K562 (cell line): ENCODE results near the gene LATS1. TPM values are rescaled to one million over a fixed set of nuclear protein-coding genes. Genes with fewer than 3 reads are reported as not detected.
A peak's percentile ranks its signal among the peaks of the same experiment; 100 is the strongest.

Source experiments
- BDP1 ChIP-seq: IDR thresholded peaks from 3 replicates; pipeline ENCODE4 v1.6.1; 2011; ENCODE audit not compliant: insufficient read length, insufficient read depth
- CHCHD3 ChIP-seq: fragments of 250-450 bp; sonication (Bioruptor Pico); IDR thresholded peaks from 2 replicates; pipeline ENCODE4 v2.1.2; 2022; ENCODE audit warnings: mild to moderate bottlenecking
- CHD1 ChIP-seq: fragments of 200-600 bp; sonication (generic); IDR thresholded peaks from one replicate; pipeline ENCODE4 v1.6.1; 2012; ENCODE audit warnings: mild to moderate bottlenecking, moderate library complexity, low read length, inconsistent platforms
- CREB1 ChIP-seq, 2 experiments: sonication (generic) in 1 of 2; formaldehyde crosslinking in 1 of 2; IDR thresholded peaks; 2 replicates each; pipeline versions ENCODE4 v1.6.1 to v1.8.0; 2012 to 2022; ENCODE audit warnings: inconsistent platforms in 1 of 2, mild to moderate bottlenecking in 1 of 2, missing genetic modification reagents in 1 of 2, moderate library complexity in 1 of 2
- DDX20 ChIP-seq: fragments of 450-650 bp; IDR thresholded peaks from 2 replicates; pipeline ENCODE4 v1.6.1; 2016; ENCODE audit warnings: missing genetic modification characterization, low read depth, mild to moderate bottlenecking, missing compliant biosample characterization, moderate library complexity
- ESRRA ChIP-seq: fragments of 450-650 bp; IDR thresholded peaks from 2 replicates; pipeline ENCODE4 v1.6.1; 2014; ENCODE audit warnings: low read depth, mild to moderate bottlenecking, moderate library complexity, borderline replicate concordance
- FOXK2 ChIP-seq, 2 experiments: fragments of 450-650 bp; IDR thresholded peaks in 1 of 2; conservative IDR thresholded peaks in 1 of 2; 2 replicates each; pipeline ENCODE4 v1.6.1; 2016; ENCODE audit warnings: low read depth in 2 of 2, mild to moderate bottlenecking in 1 of 2
- HLTF ChIP-seq: fragments of 450-650 bp; IDR thresholded peaks from 2 replicates; pipeline ENCODE4 v1.6.1; 2016
- HMG20A ChIP-seq: fragments of 450-650 bp; formaldehyde crosslinking; conservative IDR thresholded peaks from 2 replicates; pipeline ENCODE4 v1.4.0; 2020; ENCODE audit warnings: mild to moderate bottlenecking, mixed read lengths
- HNRNPL ChIP-seq: fragments of 200-400 bp; formaldehyde crosslinking; IDR thresholded peaks from 2 replicates; pipeline ENCODE4 v1.6.1; 2017; ENCODE audit warnings: low read depth, mild to moderate bottlenecking, low read length
- KDM4B ChIP-seq, 2 experiments: fragments of 450-650 bp in 1 of 2; sonication (generic) in 1 of 2; IDR thresholded peaks; 2 replicates each; pipeline ENCODE4 v1.6.1; 2016 to 2017; ENCODE audit warnings: borderline replicate concordance in 2 of 2, antibody characterized with exemption in 1 of 2, low read depth in 1 of 2, mild to moderate bottlenecking in 1 of 2
- MCM5 ChIP-seq: fragments of 450-650 bp; IDR thresholded peaks from 2 replicates; pipeline ENCODE4 v1.6.1; 2016; ENCODE audit warnings: low read depth
- PHB ChIP-seq: fragments of 250-450 bp; sonication (Bioruptor Pico); IDR thresholded peaks from 2 replicates; pipeline ENCODE4 v1.5.0; 2021
- POLR3A ChIP-seq: IDR thresholded peaks from 2 replicates; pipeline ENCODE4 v1.6.1; 2011; ENCODE audit warnings: borderline replicate concordance, mild to moderate bottlenecking, moderate library complexity; ENCODE audit not compliant: insufficient read length, insufficient read depth; ENCODE audit errors: extremely low read depth
- PPARD ChIP-seq: fragments of 250-450 bp; sonication (Bioruptor Pico); IDR thresholded peaks from 2 replicates; pipeline ENCODE4 v1.8.0; 2022; ENCODE audit warnings: inconsistent platforms, mild to moderate bottlenecking, moderate library complexity
- RBM14 ChIP-seq: fragments of 200-400 bp; formaldehyde crosslinking; IDR thresholded peaks from 2 replicates; pipeline ENCODE4 v1.6.1; 2018; ENCODE audit warnings: low read depth, mild to moderate bottlenecking, low read length, moderate library complexity, borderline replicate concordance; ENCODE audit not compliant: insufficient read depth
- RFX1 ChIP-seq: fragments of 450-650 bp; IDR thresholded peaks from 2 replicates; pipeline ENCODE4 v1.6.1; 2016; ENCODE audit warnings: mild to moderate bottlenecking, moderate library complexity
- SMAD1 ChIP-seq: fragments of 150-350 bp; IDR thresholded peaks from 2 replicates; pipeline ENCODE4 v1.6.1; 2014; ENCODE audit warnings: low read length, low read depth; ENCODE audit not compliant: partially characterized antibody
- TAF1 ChIP-seq: IDR thresholded peaks from 2 replicates; pipeline ENCODE4 v1.6.1; 2011; ENCODE audit warnings: mild to moderate bottlenecking, low read length, moderate library complexity; ENCODE audit not compliant: insufficient read depth, control insufficient read depth, severe bottlenecking; ENCODE audit errors: extremely low read depth
- TCF7 ChIP-seq: sonication (generic); IDR thresholded peaks from 2 replicates; pipeline ENCODE4 v1.6.1; 2016; ENCODE audit warnings: antibody characterized with exemption, borderline replicate concordance
- TEAD1 ChIP-seq, 2 experiments: fragments of 450-650 bp in 1 of 2; sonication (generic) in 1 of 2; formaldehyde crosslinking; IDR thresholded peaks; 2 replicates each; pipeline versions ENCODE4 v1.4.0 to v1.8.0; 2020 to 2022; ENCODE audit warnings: mild to moderate bottlenecking in 2 of 2, missing genetic modification reagents in 1 of 2
- ZEB2 ChIP-seq: fragments of 450-650 bp; IDR thresholded peaks from 2 replicates; pipeline ENCODE4 v1.6.1; 2016
- ZNF586 ChIP-seq: fragments of 450-650 bp; formaldehyde crosslinking; conservative IDR thresholded peaks from 2 replicates; pipeline ENCODE4 v1.4.0; 2020; ENCODE audit warnings: mild to moderate bottlenecking, moderate library complexity
- polyA plus RNA-seq, 8 experiments: library from polyadenylated mRNA; depleted of rRNA in 4 of 8; stranded (reverse) in 5 of 8; unstranded in 3 of 8; fragments of >200 nt; fragmentation: Nextera tagmentation in 2 of 8; fragmentation: Illumina TruSeq in 1 of 8; extraction: Ambion mirVana in 2 of 8; extraction: Trizol in 1 of 8; gene quantifications; 2 replicates each; pipeline versions ENCODE4 v1.2.1 to v1.2.3, GENCODE V29; 2011 to 2014; ENCODE audit warnings: inconsistent platforms in 1 of 8, missing spikeins in 1 of 8
- total RNA-seq, 7 experiments: library from RNA; depleted of rRNA in 6 of 7; stranded (reverse); fragments of >200 nt in 6 of 7; fragmentation: Illumina TruSeq in 2 of 7; extraction: Trizol in 2 of 7; gene quantifications; 2 replicates each; pipeline versions ENCODE4 v1.2.1 to v1.2.3, GENCODE V29; 2011 to 2021; ENCODE audit warnings: low replicate concordance in 1 of 7
- TF ChIP-seq, protein P1 (sequence below), 2 experiments: fragments of 450-650 bp; IDR thresholded peaks; 2 replicates each; pipeline ENCODE4 v1.6.1; 2016
- TF ChIP-seq, protein P2 (sequence below): fragments of 250-450 bp; sonication (Bioruptor Pico); IDR thresholded peaks from 2 replicates; pipeline ENCODE4 v1.5.0; 2021

Gene LATS1
- total and polyA plus RNA-seq, 9 of the 15 experiments (the other 6 are each of a cell fraction or from before 2014, with no cell fraction given), result 5.0 to 36.3 (median 18.4) TPM

DNA sequence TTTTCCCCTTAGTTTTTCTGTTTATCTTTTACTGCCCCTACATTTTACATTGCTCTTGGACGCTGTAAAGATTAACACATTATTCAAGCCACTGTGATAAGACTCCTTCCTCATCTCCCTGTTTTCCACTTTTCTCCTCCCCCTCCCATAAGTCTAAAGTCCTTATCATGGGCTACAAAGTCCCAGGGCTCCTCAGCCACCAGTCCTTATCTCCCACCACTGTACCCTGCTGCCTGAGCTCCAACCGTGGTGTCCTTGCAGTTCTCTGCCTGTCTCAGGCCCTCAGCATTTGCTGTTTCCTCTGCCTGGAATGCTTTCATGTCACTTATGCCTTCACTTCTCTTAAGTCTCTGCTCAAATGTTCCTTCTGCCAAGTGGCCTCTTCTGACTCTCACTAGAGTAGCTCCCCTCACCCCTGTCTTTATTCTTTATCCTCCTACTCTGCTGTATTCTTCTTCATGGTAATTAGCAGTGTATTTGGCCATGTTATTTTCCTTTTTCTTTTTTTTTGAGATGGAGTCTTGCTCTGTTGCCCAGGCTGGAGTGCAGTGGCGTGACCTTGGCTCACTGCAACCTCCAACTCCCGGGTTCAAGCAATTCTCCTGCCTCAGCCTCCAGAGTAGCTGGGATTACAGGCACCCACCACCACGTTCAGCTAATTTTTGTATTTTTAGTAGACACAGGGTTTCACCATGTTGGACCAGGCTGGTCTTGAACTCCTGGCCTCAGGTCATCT lies 10.8 kb upstream of the LATS1 start (continued):
- TF ChIP-seq TAF1 (no peak), RBM14 (no peak), ESRRA (peak; percentile 43; the same call in 1 of the 2 replicates), ZEB2 (peak; percentile 61; the same call in 1 of the 2 replicates), MCM5 (no peak), HMG20A (no peak), TEAD1 (CRISPR knock-in tag; IDR thresholded peaks at IDR 0.05) (peak; percentile 75 to 90), RFX1 (no peak), SMAD1 (no peak), FOXK2 (conservative IDR thresholded peaks at IDR 0.05 in 1 of 2, IDR thresholded peaks at IDR 0.05 in 1 of 2; ENCODE audit: low read depth in 2 of 2) (peak; percentile 74 to 76; a peak in 2 of 4 replicates), BDP1 (no peak), PPARD (no peak), ZNF586 (CRISPR knock-in tag) (no peak), CREB1 (IDR thresholded peaks at IDR 0.05) (peak; percentile 35; the same call in 1 of the 2 replicates), CREB1 (CRISPR knock-in tag; IDR thresholded peaks at IDR 0.05) (no peak), HLTF (peak; percentile 95), KDM4B (IDR thresholded peaks at IDR 0.05; ENCODE audit: borderline replicate concordance in 2 of 2, low read depth in 1 of 2) (no peak), TCF7 (peak; percentile 84; the same call in 1 of the 2 replicates), PHB (no peak), HNRNPL (no peak), POLR3A (no peak), CHD1 (no peak), CHCHD3 (CRISPR knock-in tag) (no peak), DDX20 (tag) (no peak)
- TF ChIP-seq, protein P1, sequence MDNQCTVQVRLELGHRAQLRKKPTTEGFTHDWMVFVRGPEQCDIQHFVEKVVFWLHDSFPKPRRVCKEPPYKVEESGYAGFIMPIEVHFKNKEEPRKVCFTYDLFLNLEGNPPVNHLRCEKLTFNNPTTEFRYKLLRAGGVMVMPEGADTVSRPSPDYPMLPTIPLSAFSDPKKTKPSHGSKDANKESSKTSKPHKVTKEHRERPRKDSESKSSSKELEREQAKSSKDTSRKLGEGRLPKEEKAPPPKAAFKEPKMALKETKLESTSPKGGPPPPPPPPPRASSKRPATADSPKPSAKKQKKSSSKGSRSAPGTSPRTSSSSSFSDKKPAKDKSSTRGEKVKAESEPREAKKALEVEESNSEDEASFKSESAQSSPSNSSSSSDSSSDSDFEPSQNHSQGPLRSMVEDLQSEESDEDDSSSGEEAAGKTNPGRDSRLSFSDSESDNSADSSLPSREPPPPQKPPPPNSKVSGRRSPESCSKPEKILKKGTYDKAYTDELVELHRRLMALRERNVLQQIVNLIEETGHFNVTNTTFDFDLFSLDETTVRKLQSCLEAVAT (IDR thresholded peaks at IDR 0.05), result peak; percentile 80 to 88; a peak in 3 of 4 replicates
- TF ChIP-seq, protein P2, sequence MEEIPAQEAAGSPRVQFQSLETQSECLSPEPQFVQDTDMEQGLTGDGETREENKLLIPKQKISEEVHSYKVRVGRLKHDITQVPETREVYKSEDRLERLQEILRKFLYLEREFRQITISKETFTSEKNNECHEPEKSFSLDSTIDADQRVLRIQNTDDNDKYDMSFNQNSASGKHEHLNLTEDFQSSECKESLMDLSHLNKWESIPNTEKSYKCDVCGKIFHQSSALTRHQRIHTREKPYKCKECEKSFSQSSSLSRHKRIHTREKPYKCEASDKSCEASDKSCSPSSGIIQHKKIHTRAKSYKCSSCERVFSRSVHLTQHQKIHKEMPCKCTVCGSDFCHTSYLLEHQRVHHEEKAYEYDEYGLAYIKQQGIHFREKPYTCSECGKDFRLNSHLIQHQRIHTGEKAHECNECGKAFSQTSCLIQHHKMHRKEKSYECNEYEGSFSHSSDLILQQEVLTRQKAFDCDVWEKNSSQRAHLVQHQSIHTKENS (CRISPR knock-in tag), result no peak
